Large intestine (tissue), 3 donors: ENCODE measurements around the gene EGFL7. TPM values are rescaled to one million over a fixed set of nuclear protein-coding genes. Genes with fewer than 3 reads are reported as not detected.

Experiments used
- DNase-seq, 2 donors: peaks; one replicate each; pipeline versions ENCODE4 v3.0.0 to v3.0.0-alpha.2; 2013
- H3K27ac ChIP-seq: one replicate; pipeline ENCODE4 v1.5.1; 2013; ENCODE audit warnings: low read length
- H3K27me3 ChIP-seq: 2 replicates; pipeline ENCODE4 v1.6.1; 2013; ENCODE audit warnings: low read length; ENCODE audit not compliant: control insufficient read depth, insufficient read depth
- H3K36me3 ChIP-seq: 2 replicates; pipeline ENCODE4 v1.6.1; 2013; ENCODE audit warnings: low read length; ENCODE audit not compliant: control insufficient read depth, insufficient read depth
- H3K4me1 ChIP-seq: one replicate; pipeline ENCODE4 v1.6.1; 2013; ENCODE audit warnings: low read length; ENCODE audit not compliant: control insufficient read depth, insufficient read depth
- H3K4me3 ChIP-seq: one replicate; pipeline ENCODE4 v1.5.1; 2013; ENCODE audit warnings: low read length
- H3K9me3 ChIP-seq: one replicate; pipeline ENCODE4 v1.6.1; 2013; ENCODE audit warnings: mild to moderate bottlenecking, low read depth, low read length, moderate library complexity; ENCODE audit not compliant: control insufficient read depth
- WGBS: methylation state at CpG from one replicate; pipeline ENCODE4 v1.1.5; 2013; ENCODE audit warnings: low lambda C conversion rate; ENCODE audit not compliant: insufficient coverage; 5-methylcytosine and 5-hydroxymethylcytosine counted together
- polyA plus RNA-seq: library from polyadenylated mRNA; unstranded; fragments of 120-200 nt; gene quantifications from one replicate; pipeline ENCODE4 v1.2.1, GENCODE V29; 2013

EGFL7 gene
- polyA plus RNA-seq, 1 donor, result 47.5 TPM

- Histone ChIP-seq H3K27ac (peak overlapping the region; percentile 92), H3K4me3 (no peak overlapping the region), H3K27me3 (no peaks in the 10 kb centered on the region), H3K9me3 (peaks cover 5% of the 10 kb centered on the region), H3K36me3 (no peaks in the 10 kb centered on the region), H3K4me1 (peaks cover 74% of the 10 kb centered on the region)
- 100% methylated on average over 1 of the region's 11 CpGs for WGBS
- DNase-seq, result no peak
Measured at GRCh38 chr9:136694872-136695247, 32.1 kb downstream of the EGFL7 start.

GRCh38 chr9:136695435-136695895, 32.7 kb downstream of the EGFL7 start:
- Histone ChIP-seq H3K27ac (peak overlapping the region; percentile 45), H3K27me3 (no peaks in the 10 kb centered on the region), H3K36me3 (no peaks in the 10 kb centered on the region), H3K4me3 (no peak overlapping the region), H3K4me1 (peaks cover 76% of the 10 kb centered on the region), H3K9me3 (peaks cover 5% of the 10 kb centered on the region)
- no peak for DNase-seq
- WGBS, result no CpG with 5 or more reads among the region's 10 CpGs

DNA sequence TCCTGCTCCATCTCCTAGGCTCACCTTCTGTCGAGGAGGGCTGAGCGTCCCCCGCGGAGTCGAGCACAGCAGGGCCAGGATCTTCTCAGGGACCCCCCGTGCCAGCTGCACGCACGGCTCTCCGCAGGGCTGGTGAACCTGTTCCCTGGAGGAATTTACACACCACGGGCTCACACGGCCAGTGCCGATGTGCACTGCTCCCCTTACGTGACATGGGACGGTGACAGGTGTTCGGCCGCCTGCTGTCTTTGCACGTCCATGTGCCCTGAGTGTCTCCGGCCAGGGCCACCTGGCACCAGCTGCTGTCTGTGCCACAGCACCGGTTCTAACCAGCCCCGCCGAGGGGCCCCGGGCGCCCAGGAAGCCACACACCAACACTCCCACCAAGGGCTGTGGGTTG, 33.2 kb downstream of the EGFL7 start:
- WGBS, result no CpG with 5 or more reads among the region's 23 CpGs
- no peak for DNase-seq
- Histone ChIP-seq H3K36me3 (no peaks in the 10 kb centered on the region), H3K27ac (peak overlapping the region; percentile 54), H3K4me1 (peaks cover 81% of the 10 kb centered on the region), H3K4me3 (no peak overlapping the region), H3K9me3 (peaks cover 5% of the 10 kb centered on the region), H3K27me3 (no peaks in the 10 kb centered on the region)

GRCh38 chr9:136696502-136696901, 33.8 kb downstream of the EGFL7 start:
- WGBS, result no CpG with 5 or more reads among the region's 9 CpGs
- no peak overlapping the region for H3K4me3 ChIP-seq
- peak overlapping the region; percentile 54 for H3K27ac ChIP-seq
- peaks cover 4% of the 10 kb centered on the region for H3K27me3 ChIP-seq
- no peaks in the 10 kb centered on the region for H3K36me3 ChIP-seq
- H3K9me3 ChIP-seq, result peaks cover 5% of the 10 kb centered on the region
- DNase-seq, result no peak
- peaks cover 81% of the 10 kb centered on the region for H3K4me1 ChIP-seq

DNA sequence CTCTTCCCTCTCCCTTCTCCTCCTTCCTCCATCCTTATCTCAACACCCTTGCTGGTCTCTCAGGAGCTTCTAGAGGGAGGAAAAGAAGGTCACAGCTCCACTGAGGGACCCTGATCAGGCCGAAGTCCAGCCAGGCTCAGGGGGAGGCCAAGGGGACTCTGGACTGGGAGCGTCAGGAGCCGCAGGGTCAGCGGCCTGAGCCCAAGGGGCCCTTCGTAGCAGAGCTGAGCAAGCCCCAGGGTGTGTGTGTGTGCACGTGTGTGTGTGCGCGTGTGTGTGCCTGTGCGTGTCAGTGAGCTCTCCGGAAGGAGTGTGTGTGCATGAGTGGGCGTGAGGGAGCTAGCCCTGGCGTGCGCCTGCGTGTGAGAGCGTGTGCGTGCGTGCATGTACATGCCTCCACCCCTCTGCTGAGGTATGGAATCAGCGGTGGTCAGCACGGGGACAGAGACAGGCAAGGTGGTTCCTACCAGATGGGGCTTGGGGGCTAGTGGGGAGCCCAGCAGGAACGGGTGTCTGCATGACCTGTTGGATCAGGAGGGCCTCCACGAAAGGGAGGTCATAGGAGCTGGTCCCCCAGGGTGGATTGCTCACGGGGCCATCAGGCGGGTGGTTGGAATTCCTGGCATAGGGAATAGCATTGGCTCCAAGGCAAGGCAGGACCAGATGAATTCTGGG, 34.6 kb downstream of the EGFL7 start:
- H3K9me3 ChIP-seq, result peaks cover 1% of the 10 kb centered on the region
- peaks cover 74% of the 10 kb centered on the region for H3K4me1 ChIP-seq
- H3K27ac ChIP-seq, result peak overlapping the region; percentile 92
- H3K36me3 ChIP-seq, result no peaks in the 10 kb centered on the region
- no CpG with 5 or more reads among the region's 23 CpGs for WGBS
- peaks cover 7% of the 10 kb centered on the region for H3K27me3 ChIP-seq
- peak overlapping the region; percentile 37 for H3K4me3 ChIP-seq
- DNase-seq, result peak; percentile 96 to 97

GRCh38 chr9:136697821-136698526, 35.3 kb downstream of the EGFL7 start:
- Histone ChIP-seq H3K36me3 (no peaks in the 10 kb centered on the region), H3K27ac (peak overlapping the region; percentile 92), H3K4me3 (peak overlapping the region; percentile 37), H3K27me3 (peaks cover 7% of the 10 kb centered on the region), H3K4me1 (peaks cover 67% of the 10 kb centered on the region), H3K9me3 (no peaks in the 10 kb centered on the region)
- DNase-seq, result peak; percentile 77 to 90
- no CpG with 5 or more reads among the region's 20 CpGs for WGBS

GRCh38 chr9:136698635-136699246, 36.0 kb downstream of the EGFL7 start:
- H3K27me3 ChIP-seq, result peaks cover 7% of the 10 kb centered on the region
- H3K4me3 ChIP-seq, result no peak overlapping the region
- H3K36me3 ChIP-seq, result no peaks in the 10 kb centered on the region
- peaks cover 60% of the 10 kb centered on the region for H3K4me1 ChIP-seq
- H3K27ac ChIP-seq, result peak overlapping the region; percentile 92
- DNase-seq, result peak in 1 of 2 donors; percentile 64
- H3K9me3 ChIP-seq, result no peaks in the 10 kb centered on the region
- WGBS, result no CpG with 5 or more reads among the region's 11 CpGs

DNA sequence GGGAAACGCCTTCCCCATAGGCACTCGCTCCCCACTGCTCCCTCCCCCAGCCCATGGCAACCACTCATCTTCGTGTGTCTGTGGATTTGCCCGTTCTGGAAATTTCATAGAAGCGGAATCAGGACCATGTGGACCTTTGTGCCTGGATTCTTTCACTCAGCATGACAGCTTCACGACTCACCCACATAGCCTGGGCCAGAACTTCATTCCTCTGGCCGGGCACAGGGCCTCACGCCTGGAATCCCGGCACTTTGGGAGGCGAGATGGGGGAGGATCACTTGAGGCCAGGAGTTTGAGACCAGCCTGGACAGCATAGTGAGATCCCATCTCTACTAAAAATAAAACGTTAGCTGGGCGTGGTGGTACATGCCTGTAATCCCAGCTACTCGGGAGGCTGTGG, 37.6 kb downstream of the EGFL7 start:
- DNase-seq, result no peak
- Histone ChIP-seq H3K9me3 (no peaks in the 10 kb centered on the region), H3K36me3 (no peaks in the 10 kb centered on the region), H3K4me3 (no peak overlapping the region), H3K27ac (no peak overlapping the region), H3K27me3 (peaks cover 7% of the 10 kb centered on the region), H3K4me1 (peaks cover 47% of the 10 kb centered on the region)
- WGBS, result no CpG with 5 or more reads among the region's 13 CpGs

- peak in 1 of 2 donors; percentile 72 for DNase-seq
- no CpG with 5 or more reads among the region's 38 CpGs for WGBS
- no peak overlapping the region for H3K27ac ChIP-seq
Measured at GRCh38 chr9:136700959-136701667, 38.4 kb downstream of the EGFL7 start.

GRCh38 chr9:136701668-136702053, 38.9 kb downstream of the EGFL7 start:
- Histone ChIP-seq H3K4me1 (peaks cover 36% of the 10 kb centered on the region), H3K9me3 (no peaks in the 10 kb centered on the region), H3K27ac (no peak overlapping the region), H3K36me3 (no peaks in the 10 kb centered on the region), H3K4me3 (no peak overlapping the region), H3K27me3 (peaks cover 7% of the 10 kb centered on the region)
- DNase-seq, result no peak
- WGBS, result no CpG with 5 or more reads among the region's 10 CpGs

More at GRCh38 chr9:136700959-136701667, 38.4 kb downstream of the EGFL7 start:
- peaks cover 41% of the 10 kb centered on the region for H3K4me1 ChIP-seq
- peaks cover 7% of the 10 kb centered on the region for H3K27me3 ChIP-seq
- H3K9me3 ChIP-seq, result no peaks in the 10 kb centered on the region
- H3K4me3 ChIP-seq, result no peak overlapping the region
- no peaks in the 10 kb centered on the region for H3K36me3 ChIP-seq
